Measurements from ENCODE around the gene MTNR1B.

The MTNR1B gene

GRCh38 chr11:92969634-92970347 is at the start of gene MTNR1B:
TSS of gene MTNR1B (plus strand) at chr11:92969651. CDS start at chr11:92969726, 75 bp downstream.
- no peak for DNase-seq

- no peak for DNase-seq
Measured at GRCh38 chr11:92920331-92920730, 49.1 kb upstream of the MTNR1B start.

DNA sequence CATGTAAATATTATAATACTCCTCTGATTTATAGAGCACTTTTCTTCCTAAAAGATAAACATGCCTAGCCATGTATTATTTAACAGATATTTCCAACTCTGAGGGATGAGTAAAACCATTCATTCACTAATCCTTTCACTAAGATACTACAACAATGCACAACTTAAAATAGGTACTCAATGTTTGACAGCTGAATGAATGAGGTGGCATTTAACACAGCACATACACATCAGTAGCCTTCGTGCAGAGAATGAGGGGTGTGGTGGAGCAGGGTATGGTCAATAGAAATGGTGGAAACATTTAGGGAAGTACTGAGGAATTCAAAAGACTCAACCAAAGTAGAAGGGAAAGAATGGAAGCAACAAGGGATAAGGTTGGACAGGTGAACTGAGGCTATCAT is 46.7 kb upstream of the MTNR1B start:
- DNase-seq: no peak

DNA sequence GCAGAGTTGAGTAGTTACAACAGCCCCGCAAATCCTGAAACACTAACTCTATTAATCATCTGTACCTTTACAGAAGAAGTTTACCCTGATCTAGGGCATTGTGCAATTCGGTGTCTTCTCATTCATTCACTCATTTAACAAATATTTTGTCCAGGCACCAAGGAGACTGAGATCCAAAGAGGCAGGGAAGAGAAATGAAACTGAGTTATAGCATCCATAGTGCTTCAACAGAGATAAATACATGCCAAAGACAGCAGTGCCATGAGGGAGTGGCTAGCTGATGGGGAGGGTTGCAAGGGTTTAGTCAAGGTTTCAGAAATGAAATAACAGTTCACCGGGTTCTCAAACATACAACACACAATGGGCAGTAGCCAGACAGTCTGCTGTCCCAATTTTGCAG is 40.2 kb upstream of the MTNR1B start:
- DNase-seq: no peak

DNA sequence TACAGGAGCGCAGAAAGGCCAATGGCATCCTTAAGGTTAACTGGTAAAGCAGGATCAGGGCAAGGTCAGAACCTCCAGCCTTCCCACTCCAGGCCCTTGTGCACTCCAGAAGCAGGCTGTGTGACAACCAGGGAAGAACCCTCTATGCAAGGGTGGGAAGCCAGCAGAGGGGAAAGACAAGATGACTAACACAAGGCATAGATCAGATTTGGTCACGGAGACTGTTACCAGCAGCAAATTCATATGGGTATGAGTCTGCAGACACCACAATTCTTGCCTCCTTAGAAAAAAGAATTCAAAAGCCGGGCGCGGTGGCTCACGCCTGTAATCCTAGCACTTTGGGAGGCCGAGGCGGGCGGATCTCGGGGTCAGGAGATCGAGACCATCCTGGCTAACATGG is 39.8 kb upstream of the MTNR1B start:
- DNase-seq: no peak

DNA sequence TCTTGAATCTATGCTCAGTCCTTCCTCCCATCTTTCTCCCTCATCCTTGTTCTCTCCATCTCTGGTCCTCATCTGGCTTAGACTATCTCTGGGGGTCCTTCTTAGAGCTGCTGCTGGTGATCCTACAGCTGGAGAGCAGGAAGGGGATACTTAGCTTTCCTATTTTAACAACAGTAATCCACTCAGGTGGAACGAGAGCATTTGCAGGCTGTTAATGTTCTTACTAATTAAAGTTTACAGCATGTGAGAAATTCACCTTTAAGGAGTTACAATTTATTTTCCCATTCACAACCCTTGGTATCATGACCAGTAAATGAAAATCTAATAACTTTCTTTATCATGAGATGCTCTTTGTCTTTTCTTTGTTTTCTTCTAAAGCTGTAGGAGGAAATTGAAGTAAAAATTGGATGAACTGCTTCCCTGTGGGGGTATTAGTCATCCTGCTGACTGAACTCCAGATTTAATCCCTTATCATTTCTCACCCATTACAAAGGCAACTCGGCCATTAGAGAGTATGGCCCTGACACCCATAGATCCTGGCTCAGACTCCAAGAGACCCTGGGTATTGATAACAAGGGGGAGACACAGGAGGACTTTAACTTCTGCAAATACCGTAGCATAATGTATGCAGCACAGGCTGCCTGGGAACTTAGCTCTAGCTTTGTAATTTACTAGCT is 37.6 kb upstream of the MTNR1B start:
- no peak for DNase-seq

DNA sequence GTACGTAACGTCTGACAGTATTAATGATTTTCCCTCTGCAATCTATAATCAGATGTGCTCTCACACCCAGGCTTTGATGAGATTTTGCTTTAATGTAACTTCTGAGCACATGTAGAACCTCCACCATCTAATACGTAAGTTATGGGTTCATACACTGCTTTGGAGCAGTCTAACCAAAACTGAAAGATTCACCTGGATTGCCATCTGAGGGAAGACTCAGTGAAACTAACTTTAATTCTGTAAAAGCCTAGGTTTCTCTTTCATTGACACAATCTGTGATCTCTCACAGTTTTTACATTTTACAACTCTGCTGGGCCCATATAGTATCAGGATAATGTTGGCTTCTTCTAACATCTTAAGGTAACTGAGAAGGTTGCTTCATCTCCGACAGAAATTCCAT is 30.1 kb upstream of the MTNR1B start:
- DNase-seq: no peak

DNA sequence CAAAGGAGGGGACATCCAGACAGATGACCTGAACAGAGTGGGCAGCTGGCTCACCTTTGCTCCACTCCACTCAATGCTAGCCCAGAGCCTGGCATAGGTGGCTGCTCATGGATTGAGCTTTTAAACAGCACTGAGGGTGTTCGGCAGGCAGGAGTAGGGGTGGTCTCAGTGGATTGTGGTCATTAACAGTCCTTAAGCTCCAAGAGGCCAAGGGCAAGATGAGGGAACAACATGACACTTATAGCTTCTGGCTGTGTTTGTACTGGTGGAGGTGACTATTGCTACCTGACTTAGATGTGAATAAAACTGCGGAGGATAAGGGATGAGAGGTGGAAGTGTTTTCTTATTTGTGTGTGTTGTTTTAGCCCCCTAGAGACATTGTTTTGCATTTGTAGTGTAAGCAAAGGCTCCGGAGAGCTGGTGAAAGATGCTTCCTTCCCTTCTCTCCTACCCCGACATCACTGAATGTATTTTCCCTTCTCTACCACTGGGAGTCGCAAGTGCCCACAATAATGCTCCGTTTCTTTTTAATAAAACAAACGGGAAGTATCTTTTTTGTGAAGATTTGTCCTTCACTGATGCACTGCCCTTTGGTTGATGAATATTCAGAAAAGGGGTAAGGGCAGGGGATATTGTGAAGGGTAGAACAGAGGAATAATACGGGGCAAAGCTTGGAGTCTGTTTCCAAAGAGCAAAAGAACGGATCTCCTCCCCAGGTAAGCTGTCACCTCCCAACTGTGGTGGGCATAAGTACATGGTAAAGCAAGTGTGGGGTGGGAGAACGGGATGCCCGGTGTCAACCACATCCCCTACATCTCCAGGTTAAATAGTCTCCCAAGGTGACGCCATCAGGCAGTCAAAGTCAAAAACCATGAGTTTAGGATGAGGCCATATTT is 27.5 kb upstream of the MTNR1B start:
- DNase-seq: no peak

DNA sequence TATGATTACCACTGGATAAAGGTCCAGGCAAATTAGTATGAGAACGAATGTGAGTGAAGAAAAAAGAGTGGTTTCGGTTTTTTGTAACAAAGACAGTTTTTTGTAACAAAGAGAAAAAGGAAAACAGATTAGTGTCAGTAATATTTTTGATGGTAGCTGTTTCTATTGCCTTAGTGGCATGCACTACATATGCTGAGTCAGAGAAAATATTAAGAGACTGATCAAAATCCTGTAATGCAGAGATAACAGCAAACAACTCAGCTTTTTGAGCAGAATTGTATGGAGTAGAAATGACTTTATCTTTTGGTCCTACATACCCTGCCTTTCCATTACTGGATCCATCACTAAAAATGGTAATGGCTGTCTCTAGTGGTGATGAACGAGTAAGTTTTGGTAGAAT is 22.7 kb upstream of the MTNR1B start:
- DNase-seq: no peak

DNA sequence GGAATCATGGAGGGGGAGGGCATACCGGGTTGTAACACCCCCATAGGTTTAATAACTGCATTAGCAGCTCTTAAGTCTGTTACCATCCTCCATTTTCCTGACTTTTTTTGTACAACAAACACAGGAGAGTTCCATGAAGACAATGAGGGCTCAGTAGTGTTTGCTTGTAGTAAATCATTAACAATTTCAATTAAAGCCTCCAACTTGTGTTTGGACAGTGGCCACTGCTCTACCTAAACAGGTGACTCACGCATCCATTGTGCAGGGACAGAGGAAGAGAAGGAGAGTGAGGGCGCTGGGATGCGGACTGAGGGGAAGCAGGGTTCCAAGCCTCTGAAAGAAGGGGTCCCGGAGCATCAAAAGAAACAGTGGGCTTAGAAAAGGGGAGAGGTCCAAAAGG is 21.3 kb upstream of the MTNR1B start:
- no peak for DNase-seq

DNA sequence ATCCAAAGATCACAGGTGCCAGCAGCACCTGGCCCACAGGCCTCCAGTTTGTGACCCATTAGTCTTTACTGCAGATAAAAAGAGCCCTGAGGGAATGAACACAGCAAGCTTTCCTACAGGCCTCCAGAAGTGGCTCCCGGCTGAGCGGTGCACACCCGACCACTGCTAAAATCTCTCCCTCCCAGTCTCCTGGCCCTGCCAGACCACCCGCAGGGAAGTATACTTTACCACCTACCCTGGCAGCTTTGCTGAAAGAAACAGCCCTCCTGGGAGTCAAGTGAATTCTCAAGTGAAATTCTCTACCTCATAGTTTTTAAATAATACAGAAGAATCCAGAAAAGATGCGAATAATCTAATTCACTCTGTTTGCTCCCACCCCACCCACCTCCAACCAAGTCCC is 15.4 kb upstream of the MTNR1B start:
- DNase-seq: no peak

DNA sequence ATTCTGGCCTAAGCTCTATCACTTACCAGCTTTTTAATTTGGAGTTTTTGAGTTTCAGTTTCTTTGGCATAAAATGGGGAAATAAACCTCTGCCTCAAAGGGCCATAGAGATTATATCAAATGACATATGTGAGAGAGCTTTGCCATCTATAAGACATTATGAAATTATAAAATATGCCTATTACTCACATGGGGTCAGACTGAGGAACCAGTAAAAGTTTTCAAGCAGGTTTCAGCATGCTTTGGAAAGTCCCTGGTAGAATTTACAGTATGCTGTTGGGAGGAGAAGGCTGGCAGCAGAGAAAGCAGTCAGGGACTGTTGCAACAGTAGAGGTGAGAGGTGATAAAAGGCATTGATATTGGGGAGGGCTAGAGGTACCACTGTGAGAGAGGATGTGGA is 13.6 kb upstream of the MTNR1B start:
- DNase-seq: no peak

GRCh38 chr11:92960886-92961285 is 8.6 kb upstream of the MTNR1B start:
- DNase-seq: no peak

DNA sequence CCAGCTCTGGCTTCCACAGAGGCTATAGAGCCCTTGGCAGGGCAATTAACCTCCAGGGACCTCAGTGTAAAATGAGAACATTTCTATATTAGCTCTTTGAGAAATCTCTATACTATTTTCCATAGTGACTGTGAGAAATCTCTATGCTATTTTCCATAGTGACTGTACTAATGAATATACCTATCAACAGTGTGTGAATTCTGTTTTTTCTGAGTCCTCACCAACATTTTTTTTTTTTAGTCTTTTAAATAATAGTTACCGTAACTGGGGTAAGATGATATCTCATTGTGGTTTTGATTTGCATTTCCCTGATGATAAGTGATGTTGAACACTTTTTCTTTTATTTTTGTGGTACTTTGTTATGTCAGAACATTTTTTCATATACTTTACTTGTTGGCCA is 7.0 kb upstream of the MTNR1B start:
- no peak for DNase-seq

- DNase-seq: no peak
Measured at GRCh38 chr11:92964471-92964870, 5.0 kb upstream of the MTNR1B start.

- DNase-seq: no peak
Measured at GRCh38 chr11:92965196-92965595, 4.3 kb upstream of the MTNR1B start.

DNA sequence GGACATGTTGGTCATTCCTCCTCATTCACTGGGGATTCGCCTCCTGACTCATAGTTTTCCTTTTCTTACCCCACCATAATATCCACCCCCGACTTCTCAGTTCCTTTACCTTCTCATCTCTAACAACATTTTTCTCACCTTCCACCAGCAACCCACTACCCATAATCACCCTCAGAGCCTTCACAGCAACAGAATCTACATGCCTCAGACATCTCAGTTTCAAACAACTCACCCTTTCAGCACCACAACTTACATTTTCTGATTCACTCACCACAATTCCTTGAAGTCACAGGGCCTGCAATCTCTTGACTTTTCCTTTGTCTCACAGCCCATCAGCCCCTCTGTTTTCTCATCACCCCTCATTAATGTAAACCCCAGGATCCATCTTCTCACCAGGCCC is 2.3 kb upstream of the MTNR1B start:
- no peak for DNase-seq

GRCh38 chr11:92967867-92968266 is 1.6 kb upstream of the MTNR1B start:
- DNase-seq: no peak

DNA sequence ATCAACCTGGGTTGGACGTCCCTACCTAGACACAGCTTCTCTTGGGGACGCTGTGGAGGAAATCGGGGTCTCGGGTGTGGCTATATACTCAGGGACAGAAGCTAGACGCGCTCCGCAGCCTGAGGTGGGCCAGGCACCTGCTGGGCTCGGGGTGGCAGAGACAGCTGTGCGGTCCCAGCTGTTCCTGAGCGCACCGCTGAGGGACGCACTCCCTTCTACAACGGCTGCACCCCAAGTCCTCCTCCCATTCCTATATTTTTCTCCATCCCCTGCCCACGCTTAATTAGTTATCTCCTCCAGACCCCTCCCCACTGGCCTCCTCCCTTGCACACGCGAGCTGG is 188 bp upstream of the MTNR1B start:
- DNase-seq: no peak

- DNase-seq: no peak
Measured at GRCh38 chr11:92972248-92972647, 2.8 kb downstream of the MTNR1B start.

DNA sequence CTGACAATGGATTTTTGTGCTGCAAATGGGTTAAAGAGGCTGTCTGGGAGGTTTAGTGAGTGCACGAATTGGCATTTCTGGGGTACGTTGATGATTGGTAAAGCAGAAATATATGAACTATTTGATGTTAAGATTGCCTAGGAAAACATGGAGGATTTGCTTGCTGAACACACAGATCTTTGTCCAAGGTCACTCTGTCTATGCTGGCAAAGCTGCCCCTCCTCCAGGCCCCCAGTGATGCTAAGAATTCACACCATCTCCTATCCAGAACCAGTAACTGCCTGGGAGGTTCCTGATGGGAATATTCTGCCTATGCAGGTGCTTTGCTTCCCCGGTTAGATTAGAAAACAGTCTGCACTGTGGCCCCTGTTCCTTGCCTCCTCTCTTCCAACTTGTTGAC is 5.8 kb downstream of the MTNR1B start:
- DNase-seq: no peak

- DNase-seq: no peak
Measured at GRCh38 chr11:92976681-92977080, 7.2 kb downstream of the MTNR1B start.

DNA sequence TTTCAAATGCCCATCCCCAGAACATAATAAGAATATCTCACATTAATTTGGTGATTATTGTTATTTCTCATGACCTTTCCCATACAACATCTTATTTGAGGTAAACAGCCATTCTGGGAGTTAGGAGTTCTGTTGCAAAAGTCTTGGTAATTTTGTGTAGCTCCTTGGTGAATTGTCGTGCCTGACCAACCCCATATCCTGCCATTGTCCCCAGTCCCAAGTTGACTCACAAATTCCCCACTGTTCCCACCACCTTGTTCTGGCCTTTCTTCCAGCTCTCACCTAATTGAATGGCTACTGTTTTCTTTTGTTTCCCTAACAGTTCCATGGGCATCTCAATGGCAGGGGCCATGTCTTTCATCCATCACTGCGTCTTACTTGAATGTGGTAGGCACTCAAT is 8.0 kb downstream of the MTNR1B start:
- no peak for DNase-seq
